Measurements from ENCODE around the gene UBAP1L.
A peak's percentile ranks its signal among the peaks of the same experiment; 100 is the strongest.
"Not testable (repeated sequence)": the region's sequence is repeated elsewhere in the genome, so short reads cannot be mapped to it uniquely, and the experiment has no call there.

The UBAP1L gene

DNA sequence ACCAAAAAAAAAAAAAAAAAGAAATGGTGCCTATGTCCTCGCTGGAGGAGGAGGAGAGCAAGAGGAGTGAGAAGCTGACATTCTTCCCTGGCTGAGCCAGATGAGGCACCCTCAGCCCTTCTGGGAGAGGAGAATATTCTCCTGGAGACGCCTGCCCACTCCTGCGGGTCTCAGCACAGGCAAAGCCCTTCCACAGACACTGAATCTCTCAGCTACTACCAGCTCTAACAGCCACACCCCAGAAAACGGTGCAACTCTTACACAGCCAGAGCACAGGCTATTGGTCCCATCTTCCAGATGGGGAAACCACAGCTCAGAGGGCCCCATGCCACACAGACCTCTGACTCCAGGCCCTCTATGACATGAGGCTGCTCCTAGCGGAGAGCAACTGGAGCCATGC lies 52.9 kb downstream of the UBAP1L start:
- no peak for DNase-seq

- no peak for DNase-seq
Observed at GRCh38 chr15:65060641-65061397, 54.2 kb downstream of the UBAP1L start.

DNA sequence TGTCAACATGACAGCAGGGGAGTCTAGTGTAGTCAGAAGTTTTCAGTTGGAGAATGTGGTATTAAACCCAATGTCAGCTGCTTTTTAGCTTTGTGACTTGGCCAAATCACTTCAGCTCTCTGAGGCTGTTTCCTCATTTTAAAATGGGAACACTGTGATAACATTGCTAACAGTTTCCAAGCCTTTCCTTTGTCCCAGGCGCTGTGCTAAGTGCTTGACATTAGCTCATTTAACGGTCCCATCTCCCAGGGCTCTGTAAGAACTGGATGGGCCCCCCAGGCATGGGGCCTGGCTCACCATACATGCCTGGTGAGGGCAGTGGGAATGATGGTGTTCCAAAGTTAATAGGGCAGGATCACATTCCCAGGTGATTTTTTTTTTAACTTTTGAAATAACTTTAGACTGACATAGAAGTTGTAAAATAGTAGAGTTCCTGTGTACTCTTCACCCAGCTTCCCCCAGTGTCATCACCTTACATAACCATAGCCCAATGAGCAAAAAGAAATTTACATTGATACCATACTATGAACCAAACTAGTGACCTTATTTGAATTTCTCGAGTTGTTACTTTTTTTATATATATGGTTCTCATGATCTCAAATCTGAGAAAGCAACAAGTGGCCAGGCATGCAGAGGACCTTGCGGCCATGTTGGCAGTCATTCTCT lies 54.9 kb downstream of the UBAP1L start:
- DNase-seq: no peak

GRCh38 chr15:65059369-65059750 lies 55.6 kb downstream of the UBAP1L start:
- DNase-seq: no peak

DNA sequence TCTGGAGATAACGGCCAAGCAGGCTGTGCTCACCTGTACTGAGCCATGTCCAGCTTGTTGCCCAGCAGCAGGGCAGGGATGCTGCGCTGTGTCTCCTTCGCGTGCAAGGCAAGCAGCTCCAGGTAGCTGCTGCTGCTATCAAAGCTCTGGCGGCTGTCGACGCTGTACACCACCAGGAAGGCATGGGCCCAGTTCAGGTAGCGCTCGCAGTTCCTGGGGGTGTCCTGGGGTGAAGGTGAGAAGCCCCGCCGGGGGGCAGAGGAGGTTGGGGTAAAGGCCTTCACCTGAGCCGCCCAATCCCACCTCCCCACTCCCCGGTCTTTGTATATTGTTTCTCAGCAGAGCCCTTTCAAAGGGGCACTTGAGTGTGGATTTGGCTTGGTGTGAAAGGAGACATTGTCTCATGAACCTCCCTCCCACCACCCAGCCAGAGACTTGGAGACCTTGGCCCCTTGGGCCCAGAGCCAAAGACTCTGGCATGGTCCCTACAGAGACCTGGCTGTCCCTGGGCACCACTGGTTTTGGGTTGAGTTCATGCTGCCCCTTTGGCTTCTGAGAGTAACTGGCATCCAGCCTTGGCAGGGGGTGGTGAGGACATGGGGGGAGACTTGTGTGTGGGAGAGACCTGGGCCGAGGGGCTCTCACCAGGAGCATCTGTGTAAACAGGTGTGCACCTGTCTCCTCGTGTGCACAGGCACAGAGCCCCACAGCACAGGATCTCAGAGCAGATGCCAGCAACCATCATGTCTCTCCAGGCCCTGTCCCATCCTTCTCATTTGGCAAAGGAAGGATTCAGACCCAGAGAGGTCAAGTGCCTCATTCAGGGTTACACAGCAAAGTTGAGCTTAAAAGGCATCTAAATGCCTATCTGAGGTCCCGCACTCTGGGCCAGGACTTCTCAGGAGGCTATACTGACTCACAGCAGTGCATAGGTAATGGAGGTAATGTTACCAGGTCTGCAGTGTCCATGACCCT lies 56.3 kb downstream of the UBAP1L start:
- DNase-seq: no peak

GRCh38 chr15:65057549-65057940 lies 57.5 kb downstream of the UBAP1L start:
- no peak for DNase-seq

DNA sequence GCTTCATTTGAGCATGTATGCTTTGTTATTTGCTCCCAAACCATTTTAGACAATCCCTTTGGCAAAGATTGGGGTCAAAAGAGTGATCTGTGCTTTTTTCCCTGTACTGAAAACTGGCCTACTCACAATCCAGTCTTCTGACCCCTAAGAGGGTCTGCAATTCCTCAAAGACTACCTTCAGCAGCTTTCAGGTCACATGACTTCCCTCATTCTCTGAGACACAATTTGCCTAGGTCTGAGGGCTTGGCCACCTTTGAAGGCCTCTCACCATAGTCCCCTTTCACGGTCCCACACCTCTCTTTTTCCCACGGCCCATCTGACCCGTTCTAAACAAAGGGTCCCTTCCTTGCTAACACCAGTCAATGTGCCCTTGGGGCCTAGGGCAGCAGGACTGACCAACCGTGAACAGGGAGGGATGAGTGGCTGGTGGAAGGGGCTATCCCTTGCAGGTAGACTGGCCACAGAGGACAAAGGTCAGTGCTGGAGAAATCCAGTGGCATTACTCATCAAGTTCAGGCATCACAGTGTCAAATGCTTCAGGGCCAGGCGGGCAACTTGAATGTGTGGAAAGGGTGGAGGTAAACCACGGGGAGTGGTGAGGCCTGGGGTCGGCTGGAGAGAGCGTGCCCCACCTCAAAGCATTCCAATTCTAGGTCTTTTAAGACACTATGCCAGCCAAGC lies 58.0 kb downstream of the UBAP1L start:
- DNase-seq: no peak

GRCh38 chr15:65056106-65056505 lies 58.9 kb downstream of the UBAP1L start:
- no peak for DNase-seq

DNA sequence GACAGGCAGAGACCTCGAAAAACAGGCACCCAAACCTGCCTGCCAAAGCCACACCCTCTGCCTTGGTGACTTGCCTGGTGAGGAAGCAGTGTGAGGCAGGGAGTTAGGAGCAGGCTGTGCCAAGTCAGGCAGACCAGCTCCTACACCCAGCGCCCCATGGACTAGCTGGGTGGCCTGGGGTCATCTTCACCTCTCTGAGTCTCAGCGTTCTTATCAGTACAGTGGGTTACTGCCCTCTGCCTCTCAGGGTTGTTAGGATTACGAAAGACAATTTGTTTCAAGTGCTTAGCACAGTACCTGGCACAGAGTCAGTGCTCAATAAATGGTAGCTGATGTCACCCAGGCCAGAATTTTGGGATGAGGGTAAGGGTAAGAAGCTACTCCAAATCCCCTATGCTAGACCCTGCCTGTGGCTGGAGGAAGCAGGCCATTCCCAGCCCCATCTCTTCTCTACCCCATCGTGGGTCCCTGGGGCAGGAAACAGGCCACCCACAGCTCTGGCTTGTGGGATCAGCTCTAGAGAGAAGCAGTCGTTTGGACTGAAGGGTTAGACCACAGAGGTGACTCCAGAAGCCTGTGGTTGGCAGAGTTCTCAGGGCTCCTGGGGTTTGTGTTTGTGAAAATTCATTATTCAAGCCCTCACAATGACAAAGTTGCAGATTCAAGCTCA lies 59.7 kb downstream of the UBAP1L start:
- no peak for DNase-seq

- no peak for DNase-seq
Observed at GRCh38 chr15:65054333-65055200, 60.4 kb downstream of the UBAP1L start.

DNA sequence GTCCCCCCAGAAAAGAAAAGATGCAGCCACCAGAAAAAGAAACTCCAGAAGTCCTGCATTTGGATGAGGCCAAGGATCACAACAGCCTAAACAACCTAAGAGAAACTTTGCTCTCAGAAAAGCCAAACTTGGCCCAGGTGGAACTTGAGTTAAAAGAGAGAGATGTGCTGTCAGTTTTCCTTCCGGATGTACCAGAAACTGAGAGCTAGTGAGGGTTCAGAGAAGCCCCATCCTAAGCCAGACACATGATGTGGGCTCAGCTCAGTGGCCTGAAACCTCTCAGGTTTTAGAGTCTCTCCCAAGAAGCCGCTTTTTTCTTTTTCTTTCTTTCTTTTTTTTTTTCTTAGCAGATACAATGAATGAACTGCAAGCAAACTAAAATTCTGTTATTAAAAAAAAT lies 62.0 kb downstream of the UBAP1L start:
- no peak for DNase-seq

DNA sequence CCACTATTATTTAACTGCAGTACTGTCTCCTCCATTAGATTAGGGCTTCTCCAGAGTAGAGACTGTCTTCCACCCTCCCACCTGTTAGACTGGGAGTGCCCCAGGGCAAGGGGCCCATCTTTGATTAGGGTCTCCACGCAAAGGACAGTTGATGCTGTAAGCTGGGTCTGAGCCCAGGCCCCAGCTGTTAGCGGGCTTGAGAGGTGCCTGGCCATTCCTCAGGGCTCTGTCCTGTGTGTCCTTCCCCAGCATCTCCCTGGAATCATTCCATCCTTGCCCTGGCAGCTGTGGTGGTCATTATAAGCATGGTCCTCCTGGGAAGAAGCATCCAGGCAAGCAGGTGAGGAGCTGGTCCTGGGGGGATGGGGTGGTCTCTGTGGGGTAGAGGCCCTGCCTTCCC lies 63.7 kb downstream of the UBAP1L start:
- DNase-seq: no peak

DNA sequence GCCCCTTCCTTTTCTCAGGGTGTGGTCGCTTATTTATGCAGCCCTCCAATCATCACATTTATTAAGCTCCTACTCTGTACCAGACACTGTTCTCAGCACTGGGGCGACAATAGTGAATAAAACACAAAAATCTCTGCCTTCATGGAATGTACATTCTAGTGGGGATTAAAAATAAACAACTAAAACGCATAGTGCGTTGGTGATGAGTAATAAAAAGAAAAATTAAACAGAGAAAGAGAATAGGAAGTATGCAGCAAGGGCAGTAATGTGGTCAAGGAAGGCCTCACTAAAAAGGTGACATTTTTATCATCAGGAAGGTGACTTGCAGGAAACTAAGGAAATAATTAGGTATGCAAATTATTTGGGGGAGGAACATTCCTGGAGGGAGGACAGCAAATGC lies 64.7 kb downstream of the UBAP1L start:
- no peak for DNase-seq

GRCh38 chr15:65049418-65049840 lies 65.6 kb downstream of the UBAP1L start:
- DNase-seq: peak; percentile 75

DNA sequence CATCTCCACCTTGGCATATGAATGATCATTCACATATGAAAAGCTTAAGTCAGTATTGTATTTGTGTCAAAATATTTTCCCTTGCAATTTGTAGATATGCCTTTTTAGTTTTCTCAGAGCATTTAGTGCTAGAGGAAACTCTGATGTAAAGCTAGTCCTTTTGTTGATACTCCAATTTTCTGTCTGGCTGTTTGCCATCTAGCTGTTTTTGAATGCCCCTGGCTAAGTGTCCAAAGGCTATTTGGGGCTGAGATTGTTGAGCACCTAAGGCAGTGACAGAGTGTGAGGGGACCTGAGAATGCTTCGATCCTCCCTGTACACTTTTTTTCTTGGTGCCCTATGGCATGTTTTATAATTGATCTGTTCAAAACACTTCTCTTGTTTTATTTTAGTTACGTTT lies 66.8 kb downstream of the UBAP1L start:
- no peak for DNase-seq

DNA sequence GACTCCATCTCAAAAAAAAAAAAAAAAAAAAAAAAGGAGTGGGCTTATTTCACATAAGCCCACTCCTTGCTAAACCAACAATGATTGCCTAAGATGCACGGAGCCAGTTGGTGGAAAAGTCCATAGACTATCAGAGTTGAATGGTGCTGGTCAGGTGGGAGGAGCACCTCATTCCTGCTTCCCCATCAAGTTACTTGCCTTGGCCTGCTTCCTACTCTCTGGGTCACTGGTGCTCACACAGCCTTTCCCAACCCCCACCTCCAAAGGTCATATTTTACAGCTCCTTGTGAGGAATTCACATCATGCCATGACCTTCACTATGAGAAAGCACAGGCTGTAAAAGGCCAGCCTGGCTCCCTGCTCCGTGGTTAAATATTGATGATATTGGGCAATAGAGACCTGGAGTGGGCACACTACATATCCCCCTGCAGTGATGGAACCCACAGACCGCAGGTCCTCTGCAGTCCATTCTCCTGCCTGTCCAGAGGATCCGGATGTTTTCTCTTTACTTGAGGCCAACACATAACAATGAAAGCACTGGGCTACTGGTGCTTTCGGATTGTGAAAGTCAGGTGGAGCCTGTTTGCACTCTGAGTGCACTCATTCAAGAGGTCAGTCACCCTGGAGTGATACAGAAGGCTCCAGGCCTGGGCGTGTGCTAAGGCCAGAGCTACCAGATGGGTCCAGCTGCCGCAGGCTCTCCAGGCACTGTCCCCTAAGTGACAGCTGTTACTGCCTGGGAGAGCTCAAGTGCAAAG lies 70.1 kb downstream of the UBAP1L start, which contains the start of gene SLC51B:
Gene SLC51B, plus strand, starts transcription at position 664 of the 758 bp plus-strand sequence. CDS start 4,618 bp downstream, outside the sequence.
- no peak for DNase-seq

GRCh38 chr15:65044218-65044617 lies 70.8 kb downstream of the UBAP1L start:
- not testable (repeated sequence) for DNase-seq

- no peak for DNase-seq
Observed at GRCh38 chr15:65042776-65043327, 72.1 kb downstream of the UBAP1L start.
